SJCRH30 (cell line): ENCODE measurements around the gene XG. TPM values are rescaled to one million over a fixed set of nuclear protein-coding genes. Genes with fewer than 3 reads are reported as not detected.
"Not testable (repeated sequence)": the region's sequence is repeated elsewhere in the genome, so short reads cannot be mapped to it uniquely, and the experiment has no call there.

Source experiments
- DNase-seq, 2 experiments: peaks; one replicate each; pipeline ENCODE4 v3.0.0-alpha.2; 2015 to 2020
- H3K27ac ChIP-seq: fragments of 250-450 bp; sonication (Bioruptor Pico); 2 replicates; pipeline ENCODE4 v1.5.1; 2020; ENCODE audit warnings: mild to moderate bottlenecking, moderate library complexity
- H3K27me3 ChIP-seq: fragments of 250-450 bp; sonication (Bioruptor Pico); 2 replicates; pipeline ENCODE4 v1.5.1; 2020; ENCODE audit warnings: mild to moderate bottlenecking, moderate library complexity
- H3K36me3 ChIP-seq: fragments of 250-450 bp; sonication (Bioruptor Pico); 2 replicates; pipeline ENCODE4 v1.5.1; 2020; ENCODE audit warnings: mild to moderate bottlenecking, moderate library complexity
- H3K4me1 ChIP-seq: fragments of 250-450 bp; sonication (Bioruptor Pico); 2 replicates; pipeline ENCODE4 v1.5.1; 2020; ENCODE audit warnings: mild to moderate bottlenecking, moderate library complexity
- H3K4me3 ChIP-seq: fragments of 250-450 bp; sonication (Bioruptor Pico); 2 replicates; pipeline ENCODE4 v1.5.1; 2020; ENCODE audit warnings: mild to moderate bottlenecking, moderate library complexity
- H3K9me3 ChIP-seq: fragments of 250-450 bp; sonication (Bioruptor Pico); replicated peaks from 2 replicates; pipeline ENCODE4 v1.5.1; 2020; ENCODE audit warnings: mild to moderate bottlenecking, moderate library complexity
- total RNA-seq: library from RNA; depleted of rRNA; stranded (reverse); fragments of >200 nt; shearing (Covaris generic); gene quantifications from 2 replicates; pipeline ENCODE4 v1.2.3, GENCODE V29; 2014

The XG gene
- total RNA-seq, 1 experiment from 2014 or later = not detected

DNA sequence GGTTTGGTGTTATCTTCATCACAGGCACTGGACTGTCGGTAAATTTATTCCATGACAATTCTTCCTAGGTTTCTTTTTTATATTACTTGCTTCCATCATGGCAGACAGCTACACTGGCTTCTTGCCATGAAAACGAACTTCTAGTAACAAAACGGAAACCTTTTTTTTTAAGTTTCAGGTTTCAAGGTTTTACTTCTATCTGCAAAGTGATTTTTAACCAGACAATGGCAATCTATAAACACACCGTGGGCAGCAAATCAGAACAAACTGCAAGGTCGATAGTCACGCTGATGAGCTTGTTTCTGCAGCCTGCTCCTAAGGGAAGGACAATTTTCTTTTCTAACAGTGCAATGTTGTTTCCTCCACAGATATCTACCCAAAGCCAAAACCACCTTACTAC lies 29.9 kb downstream of the XG start:
- H3K27ac ChIP-seq = no peak overlapping the region
- H3K27me3 ChIP-seq = no peaks in the 10 kb centered on the region
- H3K36me3 ChIP-seq = no peaks in the 10 kb centered on the region
- no peak overlapping the region for H3K4me3 ChIP-seq
- no peaks in the 10 kb centered on the region for H3K9me3 ChIP-seq
- DNase-seq = no peak
- no peaks in the 10 kb centered on the region for H3K4me1 ChIP-seq

DNA sequence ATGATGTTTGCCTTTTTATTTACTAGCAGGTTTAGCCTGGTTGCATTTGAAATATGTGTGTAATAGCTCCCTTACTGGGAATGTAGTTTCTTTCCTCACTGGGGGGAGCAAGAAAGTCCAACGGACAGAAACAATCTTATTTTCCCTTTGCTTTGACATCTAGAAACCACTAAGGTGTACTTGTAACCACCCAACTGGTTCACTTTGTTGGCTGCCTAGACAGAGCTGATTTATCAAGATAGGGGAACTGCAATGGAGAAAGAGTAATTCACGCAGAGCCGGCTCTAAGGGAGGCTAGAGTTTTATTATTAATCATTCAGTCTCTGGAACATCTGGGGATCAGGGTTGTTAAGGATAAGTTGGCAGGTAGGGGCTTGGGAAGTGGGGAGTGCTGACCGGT lies 30.3 kb downstream of the XG start:
- no peak overlapping the region for H3K4me3 ChIP-seq
- no peaks in the 10 kb centered on the region for H3K9me3 ChIP-seq
- no peak for DNase-seq
- no peak overlapping the region for H3K27ac ChIP-seq
- no peaks in the 10 kb centered on the region for H3K36me3 ChIP-seq
- H3K27me3 ChIP-seq = no peaks in the 10 kb centered on the region
- H3K4me1 ChIP-seq = no peaks in the 10 kb centered on the region

DNA sequence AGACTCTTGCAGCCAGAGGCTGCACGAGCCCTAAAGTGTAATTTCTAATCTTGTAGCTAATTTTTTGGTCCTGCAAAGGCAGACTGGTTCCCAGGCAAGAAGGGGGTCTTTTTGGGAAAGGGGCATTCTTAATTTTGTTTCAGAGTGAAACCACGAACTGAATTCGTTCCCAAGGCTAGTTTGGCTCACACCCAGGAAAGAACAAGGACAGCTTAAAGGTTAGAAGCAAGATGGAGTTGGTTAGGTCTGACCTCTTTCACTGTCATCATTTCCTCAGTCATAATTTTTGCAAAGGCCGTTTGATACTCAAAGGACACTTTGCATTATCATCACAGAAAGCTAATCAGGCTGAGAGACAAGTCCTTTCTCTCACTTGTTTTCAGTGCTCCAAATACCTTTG lies 30.9 kb downstream of the XG start:
- no peaks in the 10 kb centered on the region for H3K9me3 ChIP-seq

DNA sequence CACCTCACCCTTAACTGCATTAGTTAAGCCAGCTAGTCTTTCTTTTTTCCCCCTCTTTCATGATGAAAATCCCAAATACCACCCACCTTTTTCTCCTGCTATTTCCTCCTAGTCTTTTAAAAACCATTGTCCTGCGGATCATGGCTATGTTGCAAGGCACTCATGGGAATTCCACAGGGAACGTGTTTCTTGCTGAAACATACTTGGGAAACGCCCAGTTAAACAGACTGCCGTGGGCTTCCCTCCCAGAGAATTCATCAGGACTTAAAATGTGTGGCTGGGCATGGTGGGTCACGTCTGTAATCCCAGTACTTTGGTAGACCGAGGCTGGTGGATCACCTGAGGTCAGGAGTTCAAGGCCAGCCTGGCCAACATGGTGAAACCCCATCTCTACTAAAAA lies 32.2 kb downstream of the XG start:
- Histone ChIP-seq H3K4me3 (no peak overlapping the region), H3K27ac (no peak overlapping the region), H3K4me1 (no peaks in the 10 kb centered on the region), H3K9me3 (no peaks in the 10 kb centered on the region), H3K27me3 (no peaks in the 10 kb centered on the region), H3K36me3 (no peaks in the 10 kb centered on the region)
- no peak for DNase-seq

More for the DNA sequence above, 30.9 kb downstream of the XG start:
- no peak for DNase-seq
- Histone ChIP-seq H3K36me3 (no peaks in the 10 kb centered on the region), H3K27ac (no peak overlapping the region), H3K4me3 (no peak overlapping the region), H3K4me1 (no peaks in the 10 kb centered on the region), H3K27me3 (no peaks in the 10 kb centered on the region)

DNA sequence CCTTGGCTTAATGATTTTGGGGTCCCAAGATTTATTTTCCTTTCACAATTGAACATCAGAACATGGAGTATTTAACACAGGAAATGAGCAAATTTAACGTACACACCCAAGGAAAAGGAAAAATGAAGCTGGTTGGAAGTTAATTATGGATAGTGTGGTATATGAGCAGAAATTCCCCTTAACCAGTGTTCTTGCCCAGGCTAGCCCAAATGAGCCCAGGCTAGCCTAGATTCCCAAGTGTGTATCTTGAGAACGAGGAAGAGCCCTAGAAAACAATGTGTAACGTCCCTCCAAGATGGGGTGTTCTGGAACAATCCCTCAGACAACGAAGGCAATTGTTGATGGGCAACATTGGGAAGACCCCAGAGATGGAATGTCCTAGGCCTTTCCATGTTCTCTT lies 33.7 kb downstream of the XG start:
- DNase-seq = no peak
- H3K4me3 ChIP-seq = no peak overlapping the region
- H3K36me3 ChIP-seq = no peaks in the 10 kb centered on the region

DNA sequence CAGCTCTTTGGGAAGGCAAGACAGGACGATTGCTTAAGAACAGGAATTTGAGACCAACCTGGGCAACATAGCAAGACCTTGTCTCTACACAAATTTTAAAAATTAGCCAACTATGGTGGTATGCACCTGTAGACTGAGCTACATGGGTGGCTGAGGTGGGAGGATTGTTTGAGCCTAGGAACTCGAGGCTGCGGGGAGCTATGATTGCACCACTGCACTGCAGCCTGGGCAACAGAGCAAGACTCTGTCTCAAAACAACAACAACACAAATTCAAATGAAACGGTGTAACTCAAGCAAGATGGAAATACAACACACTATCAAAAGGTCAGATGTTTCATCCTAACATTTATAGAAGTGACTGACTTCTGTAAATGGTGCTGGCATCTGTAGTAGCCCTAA lies 37.1 kb downstream of the XG start:
- Histone ChIP-seq H3K27me3 (no peaks in the 10 kb centered on the region), H3K27ac (no peak overlapping the region), H3K36me3 (no peaks in the 10 kb centered on the region), H3K9me3 (no peaks in the 10 kb centered on the region), H3K4me3 (no peak overlapping the region), H3K4me1 (no peaks in the 10 kb centered on the region)
- no peak for DNase-seq

More for the DNA sequence above, 33.7 kb downstream of the XG start:
- no peaks in the 10 kb centered on the region for H3K9me3 ChIP-seq
- no peaks in the 10 kb centered on the region for H3K27me3 ChIP-seq
- no peak overlapping the region for H3K27ac ChIP-seq
- H3K4me1 ChIP-seq = no peaks in the 10 kb centered on the region

DNA sequence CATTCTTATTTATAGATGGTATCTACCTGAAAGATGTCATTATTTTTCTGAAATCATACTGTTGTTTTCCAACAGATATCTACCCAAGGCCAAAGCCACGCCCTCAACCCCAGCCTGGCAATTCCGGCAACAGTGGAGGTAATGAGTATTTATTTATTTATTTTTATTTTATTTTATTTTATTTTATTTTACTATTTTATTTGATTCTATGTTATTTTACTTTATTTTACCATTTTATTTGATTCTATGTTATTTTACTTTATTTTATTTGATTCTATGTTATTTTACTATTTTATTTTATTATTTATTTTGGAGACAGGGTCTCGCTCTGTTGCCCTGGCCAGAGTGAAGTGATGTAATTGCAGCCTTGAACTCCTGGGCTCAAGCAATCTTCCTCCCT lies 37.7 kb downstream of the XG start:
- Histone ChIP-seq H3K4me3 (no peak overlapping the region), H3K9me3 (no peaks in the 10 kb centered on the region), H3K27me3 (no peaks in the 10 kb centered on the region), H3K36me3 (no peaks in the 10 kb centered on the region), H3K4me1 (no peaks in the 10 kb centered on the region), H3K27ac (no peak overlapping the region)
- DNase-seq = no peak

DNA sequence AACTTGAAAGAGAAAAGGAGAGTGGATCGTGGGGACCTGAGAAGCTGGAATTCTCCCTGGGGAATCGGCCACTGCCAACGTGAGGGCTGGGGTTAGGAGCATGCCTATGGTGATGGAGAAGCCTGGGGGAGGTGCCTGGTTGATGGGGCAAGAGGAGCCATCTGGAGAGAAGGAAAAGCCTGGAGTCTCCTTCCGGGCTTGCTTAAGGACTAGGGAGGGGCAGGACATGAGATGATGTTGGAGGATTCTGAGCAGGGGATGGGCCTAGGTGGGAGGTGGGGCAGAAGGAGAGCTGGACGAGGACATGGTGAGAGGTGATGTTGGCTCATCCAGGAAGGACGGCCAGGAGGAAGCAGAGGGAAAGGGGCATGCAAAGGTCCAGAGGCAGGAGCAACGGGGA lies 41.9 kb downstream of the XG start:
- DNase-seq = no peak
- Histone ChIP-seq H3K9me3 (no peaks in the 10 kb centered on the region), H3K27ac (no peak overlapping the region), H3K36me3 (no peaks in the 10 kb centered on the region), H3K27me3 (no peaks in the 10 kb centered on the region), H3K4me3 (no peak overlapping the region), H3K4me1 (no peaks in the 10 kb centered on the region)

DNA sequence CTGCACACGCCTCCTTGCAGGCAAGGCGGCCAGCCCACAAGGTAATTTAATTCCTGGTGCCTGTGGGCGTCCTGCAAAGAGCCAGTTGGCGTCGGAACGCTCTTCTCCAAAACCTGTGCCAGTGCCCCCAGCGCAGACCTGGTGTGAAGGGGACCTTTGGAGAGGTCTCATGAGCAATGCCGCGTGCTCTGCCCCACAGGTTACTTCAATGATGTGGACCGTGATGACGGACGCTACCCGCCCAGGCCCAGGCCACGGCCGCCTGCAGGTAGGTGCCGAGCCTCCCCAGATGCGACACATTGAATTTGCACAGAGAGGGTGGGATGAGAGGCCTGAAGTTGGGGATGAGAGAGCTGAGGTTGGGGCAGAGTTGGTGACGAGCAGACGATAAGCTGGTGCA lies 42.5 kb downstream of the XG start:
- no peak for DNase-seq
- no peaks in the 10 kb centered on the region for H3K9me3 ChIP-seq
- H3K36me3 ChIP-seq = no peaks in the 10 kb centered on the region
- no peak overlapping the region for H3K27ac ChIP-seq
- no peaks in the 10 kb centered on the region for H3K4me1 ChIP-seq
- H3K4me3 ChIP-seq = no peak overlapping the region
- H3K27me3 ChIP-seq = no peaks in the 10 kb centered on the region

DNA sequence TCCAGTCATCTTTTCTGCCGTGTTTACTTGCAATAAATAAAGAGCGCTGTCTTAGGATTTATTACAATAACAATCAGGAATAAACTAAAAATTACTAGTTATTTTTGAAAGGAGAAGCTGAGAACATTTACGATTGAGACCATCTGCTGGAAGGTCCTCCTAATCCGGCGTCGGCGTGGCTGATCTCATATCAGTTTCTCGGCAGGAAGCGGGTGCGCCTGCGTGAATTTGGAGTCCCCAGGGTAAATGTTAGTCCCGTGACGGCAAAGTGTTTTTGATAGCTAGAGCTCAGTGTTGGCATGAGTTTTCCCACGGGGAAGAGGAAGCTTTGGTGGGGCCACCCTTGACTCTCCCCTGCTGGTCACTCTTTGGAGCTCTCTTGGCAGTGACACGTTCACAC lies 45.0 kb downstream of the XG start:
- peak overlapping the region; percentile 42 for H3K4me3 ChIP-seq
- not testable (repeated sequence) for H3K27me3 ChIP-seq, H3K9me3 ChIP-seq, H3K4me1 ChIP-seq, H3K27ac ChIP-seq, H3K36me3 ChIP-seq
- peak in 1 of 2 experiments; percentile 30 for DNase-seq

DNA sequence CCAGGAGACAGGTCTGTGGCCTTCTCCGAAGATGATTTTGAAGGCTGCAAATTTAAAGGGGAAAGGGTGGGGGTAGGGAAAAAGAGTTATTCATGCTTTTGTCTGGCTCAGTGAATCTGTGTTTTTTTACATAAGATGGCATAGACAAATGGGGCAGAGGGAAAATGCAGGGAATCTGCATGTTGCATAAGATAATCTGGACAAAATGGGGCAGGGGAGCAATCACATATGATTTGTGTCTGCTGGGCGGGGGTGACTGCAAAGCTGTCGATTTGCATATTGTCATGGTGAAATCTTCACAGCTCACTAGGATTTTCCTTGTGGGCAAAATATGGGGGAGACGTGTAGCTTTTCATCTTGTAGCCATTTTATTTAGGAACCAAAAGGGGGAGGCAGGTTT lies 47.5 kb downstream of the XG start:
- Histone ChIP-seq H3K36me3 (no peaks in the 10 kb centered on the region), H3K4me3 (no peak overlapping the region), H3K4me1 (no peaks in the 10 kb centered on the region), H3K27me3 (no peaks in the 10 kb centered on the region), H3K9me3 (no peaks in the 10 kb centered on the region), H3K27ac (no peak overlapping the region)
- DNase-seq = no peak

DNA sequence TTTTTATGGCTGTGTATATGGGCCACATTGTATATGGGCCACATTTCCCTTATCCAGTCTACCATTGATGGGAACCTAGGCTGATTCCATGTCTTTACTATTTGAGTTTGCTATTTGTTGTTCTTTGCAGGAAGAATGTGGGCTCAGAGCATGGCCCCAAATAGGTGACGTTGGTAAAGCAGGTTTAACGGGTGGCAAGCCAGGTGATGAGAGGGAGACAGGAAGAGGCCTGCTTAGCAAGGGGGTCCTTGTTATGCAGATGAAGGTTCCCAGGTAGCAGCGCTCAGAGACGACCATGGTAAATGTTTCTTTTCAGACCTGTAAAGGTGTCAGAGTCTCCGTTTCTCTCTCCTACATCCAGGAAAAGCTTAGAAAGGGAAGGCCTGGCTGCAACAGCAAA lies 48.1 kb downstream of the XG start:
- not testable (repeated sequence) for H3K27ac ChIP-seq, H3K4me1 ChIP-seq, H3K27me3 ChIP-seq, H3K9me3 ChIP-seq, H3K4me3 ChIP-seq, DNase-seq, H3K36me3 ChIP-seq

DNA sequence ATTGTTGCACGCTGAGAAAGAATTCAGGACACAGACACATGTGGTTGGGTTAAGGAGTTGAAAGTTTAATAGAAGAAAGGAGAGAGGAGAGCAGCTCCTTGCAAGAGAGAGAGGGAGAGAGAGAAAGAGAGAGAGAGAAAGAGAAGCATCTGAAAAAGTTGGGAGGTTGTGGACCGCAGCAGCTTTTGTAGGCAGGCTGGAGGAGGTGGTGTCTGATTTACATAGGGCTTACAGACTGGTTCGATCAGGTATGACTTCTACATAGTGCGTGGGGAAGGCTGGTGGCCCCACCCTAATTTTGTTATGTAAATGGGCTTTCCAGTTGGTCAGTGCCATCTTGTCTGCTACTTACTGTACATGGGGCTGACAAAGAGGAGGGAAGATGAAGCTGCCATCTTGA lies 49.4 kb downstream of the XG start:
- no peaks in the 10 kb centered on the region for H3K4me1 ChIP-seq
- no peak overlapping the region for H3K4me3 ChIP-seq

DNA sequence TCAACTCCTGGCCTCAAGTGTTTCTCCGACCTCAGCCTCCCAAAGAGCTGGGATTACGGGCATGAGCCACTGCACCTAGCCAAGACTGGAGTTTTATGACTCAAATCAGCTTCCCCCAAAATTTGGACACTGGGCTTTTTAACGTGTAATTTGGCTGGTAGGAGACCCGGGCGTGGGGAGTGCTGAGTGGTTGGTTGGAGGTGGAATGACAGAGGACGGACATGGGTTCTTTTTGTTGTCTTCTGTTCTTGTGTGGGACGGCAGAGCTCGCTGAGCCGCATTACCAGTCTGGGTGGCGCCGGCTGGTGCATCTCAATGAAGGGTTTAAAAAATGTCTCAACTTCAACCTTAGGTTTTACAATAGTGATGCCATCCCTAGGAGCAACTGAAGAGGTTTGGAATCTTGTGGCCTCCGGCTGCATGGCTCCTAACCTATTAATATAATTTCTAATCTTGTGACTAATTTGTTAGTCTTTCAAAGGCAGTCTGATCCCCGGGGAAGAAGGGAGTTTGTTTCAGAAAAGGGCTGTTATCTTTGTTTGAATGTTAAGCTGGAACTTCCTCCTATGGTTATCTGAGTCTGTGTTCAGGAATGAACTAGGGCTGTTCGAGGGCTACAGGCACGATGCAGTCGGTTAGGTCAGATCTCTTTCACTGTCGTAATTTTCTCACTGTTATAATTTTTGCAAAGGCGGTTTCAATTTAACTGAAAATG lies 50.7 kb downstream of the XG start:
- H3K9me3 ChIP-seq, DNase-seq, H3K4me1 ChIP-seq, H3K36me3 ChIP-seq, H3K4me3 ChIP-seq, H3K27ac ChIP-seq, H3K27me3 ChIP-seq: not testable (repeated sequence)

More for the DNA sequence above, 49.4 kb downstream of the XG start:
- DNase-seq = no peak
- H3K36me3 ChIP-seq = no peaks in the 10 kb centered on the region
- no peaks in the 10 kb centered on the region for H3K9me3 ChIP-seq
- no peaks in the 10 kb centered on the region for H3K27me3 ChIP-seq
- no peak overlapping the region for H3K27ac ChIP-seq

DNA sequence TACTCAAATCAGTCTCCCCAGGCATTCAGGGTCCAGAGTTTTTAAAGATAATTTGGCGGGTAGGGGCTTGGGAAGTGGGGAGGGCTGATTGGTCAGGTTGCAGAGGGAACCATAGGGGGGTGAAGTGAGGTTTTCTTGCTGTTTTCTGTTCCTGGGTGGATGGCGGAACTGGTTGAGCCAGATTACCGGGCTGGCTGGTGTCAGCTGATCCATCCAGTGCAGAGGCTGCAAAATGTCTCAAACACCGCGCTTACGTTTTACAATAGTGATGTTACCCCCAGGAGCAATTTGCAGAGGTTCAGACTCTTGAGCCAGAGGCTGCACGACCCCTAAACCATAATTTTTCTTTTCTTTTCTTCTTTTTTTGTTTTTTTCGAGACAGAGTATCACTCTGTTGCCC lies 51.6 kb downstream of the XG start:
- H3K36me3 ChIP-seq, H3K4me1 ChIP-seq, DNase-seq, H3K9me3 ChIP-seq, H3K27me3 ChIP-seq, H3K4me3 ChIP-seq, H3K27ac ChIP-seq: not testable (repeated sequence)

DNA sequence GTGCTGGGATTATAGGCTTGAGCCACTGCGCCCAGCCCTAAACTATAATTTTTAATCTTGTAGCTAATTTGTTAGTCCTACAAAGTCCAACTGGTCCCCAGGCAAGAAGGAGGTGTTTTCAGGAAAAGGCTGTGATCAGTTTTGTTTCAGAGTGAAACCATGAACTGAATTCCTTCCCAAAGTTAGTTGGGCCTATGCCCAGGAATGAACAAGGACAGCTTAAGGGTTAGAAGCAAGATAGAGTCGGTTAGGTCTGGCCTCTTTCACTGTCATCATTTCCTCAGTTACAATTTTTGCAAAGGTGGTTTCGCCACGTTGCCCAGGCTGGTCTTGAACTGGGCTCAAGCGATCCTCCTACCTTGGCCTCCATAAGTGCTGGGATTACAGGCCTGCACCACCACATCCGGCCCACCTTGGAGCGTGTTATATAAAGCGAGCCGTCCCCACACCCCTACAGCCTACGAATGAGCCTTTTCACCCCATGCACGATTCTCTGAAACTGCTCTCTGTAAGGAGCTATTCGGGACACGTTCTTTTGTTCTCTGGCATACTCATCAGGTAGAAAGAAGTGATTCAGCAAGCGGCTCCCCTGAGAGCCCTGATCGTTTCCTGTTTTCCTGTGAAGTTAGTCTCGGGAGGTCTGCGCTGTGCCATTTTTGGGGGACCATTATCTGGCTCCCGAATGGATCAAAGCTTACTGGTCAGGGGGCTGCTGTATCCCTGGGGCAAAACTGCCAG lies 52.4 kb downstream of the XG start:
- not testable (repeated sequence) for H3K4me1 ChIP-seq, H3K27ac ChIP-seq, DNase-seq, H3K9me3 ChIP-seq, H3K27me3 ChIP-seq, H3K36me3 ChIP-seq
- peak overlapping the region; percentile 36; the same call in 1 of the 2 replicates for H3K4me3 ChIP-seq
